ENCODE data around the gene FMO2.
"Not testable (repeated sequence)": the region's sequence is repeated elsewhere in the genome, so short reads cannot be mapped to it uniquely, and the experiment has no call there.

FMO2 gene

DNA sequence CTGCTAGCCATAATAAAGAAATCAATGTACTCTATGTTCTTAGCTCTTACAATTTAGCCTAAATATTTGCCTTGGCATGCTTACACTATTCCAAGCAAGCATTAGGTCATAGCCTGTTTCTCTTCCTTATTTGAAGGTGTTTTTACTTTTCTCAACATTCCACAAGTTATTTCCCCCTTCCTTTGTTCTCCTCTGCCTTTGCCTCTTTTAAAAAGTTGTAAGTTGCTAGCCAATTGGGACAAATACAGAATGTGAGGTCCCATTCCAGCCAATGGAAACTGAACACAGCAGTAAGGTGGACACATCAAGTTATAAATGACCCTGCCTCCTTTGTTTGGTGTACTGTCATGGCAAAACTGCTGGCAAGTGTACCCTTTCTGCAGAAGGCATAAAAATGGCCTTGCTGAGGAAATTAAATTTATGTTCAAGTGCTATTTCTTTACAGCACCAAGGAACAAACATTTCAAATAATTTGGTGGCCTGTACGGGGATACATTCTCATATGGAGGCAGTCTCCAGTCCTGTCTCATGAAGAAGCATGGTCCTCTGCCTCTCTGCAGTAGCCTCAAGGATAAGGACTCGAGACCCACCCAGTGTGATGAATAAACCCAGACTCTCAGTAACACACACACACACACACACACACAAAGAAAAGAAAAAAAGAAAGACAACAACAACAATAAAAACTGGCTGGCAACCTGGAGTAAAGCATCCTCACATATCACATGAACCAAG lies 34.4 kb downstream of the FMO2 start:
- no peak for DNase-seq (ENCODE audit: low read depth, low spot score)

- peak; percentile 88 for DNase-seq (ENCODE audit: low read depth, low spot score)
Observed at GRCh38 chr1:171220081-171220420, 35.0 kb downstream of the FMO2 start.

GRCh38 chr1:171220581-171221054 lies 35.5 kb downstream of the FMO2 start:
- DNase-seq (ENCODE audit: low read depth, low spot score), result peak; percentile 86

- DNase-seq (ENCODE audit: low read depth, low spot score), result no peak
Observed at GRCh38 chr1:171221665-171222591, 36.8 kb downstream of the FMO2 start.

DNA sequence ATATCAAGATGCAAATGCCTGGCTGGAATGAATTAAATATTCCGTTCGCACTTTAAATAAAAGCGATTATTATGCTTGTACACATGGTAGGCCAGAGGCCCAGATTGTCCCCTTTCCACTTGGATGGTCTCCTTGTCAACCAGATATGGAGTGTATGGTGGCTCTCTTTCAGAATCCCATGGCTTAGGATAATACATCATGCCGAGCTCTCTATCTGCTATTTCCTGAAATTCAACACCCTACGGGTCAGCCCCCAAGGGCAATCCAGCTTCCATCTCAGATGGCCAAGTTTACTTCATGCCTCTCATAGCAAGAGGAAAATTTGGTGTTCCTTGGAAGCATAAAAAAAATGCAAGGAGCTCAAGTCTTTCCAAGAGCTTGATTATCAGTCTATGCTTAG lies 37.8 kb downstream of the FMO2 start:
- DNase-seq (ENCODE audit: low read depth, low spot score), result no peak

GRCh38 chr1:171224257-171224656 lies 39.2 kb downstream of the FMO2 start:
- DNase-seq (ENCODE audit: low read depth, low spot score), result not testable (repeated sequence)

DNA sequence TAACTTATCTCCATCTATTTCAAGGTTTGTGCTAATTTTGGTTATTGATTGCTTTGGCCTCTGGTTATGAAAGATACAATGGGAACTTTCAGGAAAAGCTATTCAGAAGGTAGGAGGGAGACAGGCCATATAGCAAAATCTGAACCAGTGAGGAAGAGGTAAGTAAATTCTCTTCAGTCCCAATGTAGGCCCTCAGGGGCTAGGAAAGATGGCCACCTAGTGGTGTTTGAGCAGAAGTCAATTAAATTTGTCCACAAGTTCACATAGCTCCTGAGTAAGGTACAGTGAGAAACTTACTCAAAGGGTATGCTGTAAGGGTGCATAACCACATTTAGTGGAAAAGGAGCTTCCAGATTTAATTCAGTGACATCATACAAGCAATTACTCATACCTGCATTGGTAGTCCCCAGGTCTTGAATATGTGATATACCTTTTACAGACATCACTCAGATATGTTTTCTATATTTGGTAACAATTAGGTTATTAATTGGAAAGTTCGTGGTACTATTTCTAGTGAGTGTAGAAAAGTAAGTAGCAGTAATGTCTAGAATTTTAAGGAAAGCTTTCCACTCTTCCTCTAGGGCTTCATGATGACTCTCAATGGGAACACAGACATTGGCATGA lies 41.8 kb downstream of the FMO2 start:
- DNase-seq (ENCODE audit: low read depth, low spot score), result no peak

DNA sequence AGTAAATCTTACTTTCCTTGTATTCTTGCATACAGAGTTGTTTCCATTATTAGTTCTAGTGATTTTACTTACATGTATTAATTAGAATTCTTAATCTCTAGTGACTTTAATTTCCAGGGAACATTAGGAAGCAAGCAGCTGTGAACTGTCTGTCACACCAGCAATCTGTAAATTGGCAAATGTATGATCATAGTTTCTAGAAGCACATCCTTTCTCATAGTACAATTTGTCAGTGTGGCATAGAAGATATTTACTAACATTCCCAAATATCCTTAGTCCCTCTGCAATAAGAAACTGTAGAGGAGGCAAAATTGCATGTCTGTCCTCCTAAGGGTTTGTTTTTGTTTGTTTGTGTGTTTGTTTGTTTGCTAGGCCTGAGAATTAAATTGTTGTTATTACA lies 46.2 kb downstream of the FMO2 start:
- DNase-seq (ENCODE audit: low read depth, low spot score), result no peak

DNA sequence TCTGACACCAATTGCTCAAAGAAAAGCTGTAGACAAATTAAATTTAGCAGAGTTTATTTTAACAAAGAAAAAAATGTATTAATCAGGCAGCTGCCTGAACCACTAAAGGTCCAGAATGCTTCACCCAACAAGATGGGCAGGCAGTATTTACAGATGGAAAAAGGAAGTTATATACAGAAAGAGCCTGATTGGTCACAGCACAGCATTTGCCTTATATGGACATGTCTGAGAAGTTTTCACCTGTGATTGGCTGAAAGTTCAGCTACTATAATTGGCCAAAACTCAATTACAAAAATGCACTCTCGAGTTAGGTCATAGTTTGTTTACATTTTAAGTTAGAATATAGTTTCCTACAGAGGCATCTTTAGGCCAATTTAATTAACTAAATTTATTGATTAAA lies 48.1 kb downstream of the FMO2 start:
- no peak for DNase-seq (ENCODE audit: low read depth, low spot score)

GRCh38 chr1:171236231-171236630 lies 51.1 kb downstream of the FMO2 start:
- not testable (repeated sequence) for DNase-seq (ENCODE audit: low read depth, low spot score)

- no peak for DNase-seq (ENCODE audit: low read depth, low spot score)
Observed at GRCh38 chr1:171243878-171244277, 58.8 kb downstream of the FMO2 start.

DNA sequence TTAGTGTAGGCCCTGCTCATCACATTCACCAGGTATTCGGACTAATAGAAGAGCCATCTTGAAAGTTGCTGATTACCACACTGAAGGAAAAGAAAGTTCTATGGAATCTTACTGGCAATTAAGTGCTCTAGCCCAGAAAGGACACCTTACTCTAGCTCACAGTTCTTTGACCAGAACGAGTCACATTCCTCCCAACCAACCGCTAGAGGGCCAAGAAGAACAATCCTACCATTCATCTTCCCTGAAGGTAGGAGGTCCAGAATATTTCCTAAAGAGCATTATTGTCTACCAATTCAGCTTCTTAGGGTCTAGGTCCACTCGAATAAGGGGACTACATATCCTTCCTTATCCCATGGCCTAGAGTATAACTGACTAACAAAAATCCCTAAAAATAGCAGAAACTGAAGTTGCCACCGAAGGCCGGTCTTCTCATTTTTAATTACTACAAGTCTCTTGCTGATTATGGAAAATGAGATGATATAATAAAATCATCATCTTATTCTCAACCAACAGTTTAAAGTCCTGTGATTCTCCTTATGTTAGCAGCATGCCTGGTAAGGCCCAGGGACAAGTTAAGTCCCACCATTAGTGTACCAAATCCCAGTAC lies 60.5 kb downstream of the FMO2 start:
- DNase-seq (ENCODE audit: low read depth, low spot score), result no peak

- DNase-seq (ENCODE audit: low read depth, low spot score), result no peak
Observed at GRCh38 chr1:171247501-171247900, 62.4 kb downstream of the FMO2 start.

GRCh38 chr1:171248302-171248701 lies 63.2 kb downstream of the FMO2 start, which contains the start of gene FMO1:
Gene FMO1 (plus strand): TSS chr1:171248494. CDS start chr1:171258088, 9,594 bp downstream.
- no peak for DNase-seq (ENCODE audit: low read depth, low spot score)

GRCh38 chr1:171248841-171249240 lies 63.7 kb downstream of the FMO2 start:
- DNase-seq (ENCODE audit: low read depth, low spot score), result no peak

- no peak for DNase-seq (ENCODE audit: low read depth, low spot score)
Observed at GRCh38 chr1:171250263-171250662, 65.2 kb downstream of the FMO2 start.

GRCh38 chr1:171251042-171251951 lies 66.2 kb downstream of the FMO2 start:
- DNase-seq (ENCODE audit: low read depth, low spot score), result no peak

- no peak for DNase-seq (ENCODE audit: low read depth, low spot score)
Observed at GRCh38 chr1:171251952-171252300, 66.8 kb downstream of the FMO2 start.

GRCh38 chr1:171252482-171252881 lies 67.4 kb downstream of the FMO2 start:
- DNase-seq (ENCODE audit: low read depth, low spot score), result no peak

DNA sequence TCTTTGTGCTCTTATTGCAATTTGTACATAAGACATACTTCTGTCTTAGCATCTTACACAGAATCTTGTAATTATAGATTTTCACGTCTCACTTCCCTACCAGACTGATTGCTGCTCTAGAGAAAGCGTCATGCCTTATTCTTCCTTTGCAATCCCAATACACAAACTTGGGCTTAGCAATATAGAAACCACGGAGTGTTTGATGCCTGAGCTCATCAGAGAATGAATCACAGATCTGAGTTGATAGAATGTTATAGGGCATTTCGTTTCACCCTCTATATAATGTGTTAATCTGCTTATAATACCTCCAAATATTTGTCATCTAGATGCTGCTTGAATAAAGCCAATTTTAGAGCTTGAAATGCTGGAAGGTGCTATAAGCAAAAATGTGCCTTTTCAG lies 69.8 kb downstream of the FMO2 start:
- no peak for DNase-seq (ENCODE audit: low read depth, low spot score)
